HEK293 (cell line): Measurements from ENCODE around the gene SORL1-AS1.

Experiments
- CTCF ChIP-seq: fragments of 450-650 bp; formaldehyde crosslinking; IDR thresholded peaks from 2 replicates; pipeline ENCODE4 v1.5.1; 2016; ENCODE audit warnings: missing biosample characterization, missing genetic modification characterization
- ZBTB6 ChIP-seq: fragments of 450-650 bp; formaldehyde crosslinking; IDR thresholded peaks from 2 replicates; pipeline ENCODE4 v1.5.1; 2017; ENCODE audit warnings: missing biosample characterization, missing genetic modification characterization
- ZNF114 ChIP-seq: fragments of 450-650 bp; formaldehyde crosslinking; IDR thresholded peaks from 2 replicates; pipeline ENCODE4 v1.5.0; 2017; ENCODE audit warnings: missing biosample characterization, missing genetic modification characterization
- ZNF138 ChIP-seq: fragments of 450-650 bp; formaldehyde crosslinking; IDR thresholded peaks from 2 replicates; pipeline ENCODE4 v1.5.1; 2016; ENCODE audit warnings: missing biosample characterization, missing genetic modification characterization, borderline replicate concordance
- ZNF501 ChIP-seq: fragments of 450-650 bp; formaldehyde crosslinking; IDR thresholded peaks from 2 replicates; pipeline ENCODE4 v1.5.1; 2016; ENCODE audit warnings: missing biosample characterization, missing genetic modification characterization
- ZNF768 ChIP-seq: fragments of 450-650 bp; formaldehyde crosslinking; IDR thresholded peaks from 2 replicates; pipeline ENCODE4 v1.5.1; 2018; ENCODE audit warnings: missing biosample characterization, mild to moderate bottlenecking, missing genetic modification characterization

DNA sequence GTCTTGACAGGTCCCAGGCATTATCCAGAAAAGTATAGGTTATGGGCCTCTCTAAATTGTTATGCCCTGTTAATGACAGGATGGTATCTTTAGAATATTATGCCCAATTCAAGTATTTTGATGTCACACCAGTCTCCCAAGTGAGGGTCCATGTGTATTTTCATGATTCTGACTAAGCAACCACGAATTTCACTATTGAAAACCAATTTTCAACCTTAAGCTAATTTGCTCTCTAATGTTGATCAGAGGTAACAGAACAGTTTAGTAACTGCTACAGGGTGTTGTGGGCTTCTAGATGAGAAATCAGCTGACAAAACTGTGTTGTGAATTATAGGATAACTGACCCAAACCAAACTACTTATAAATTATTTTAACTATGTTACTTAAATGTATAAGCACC is 48.0 kb upstream of the SORL1-AS1 start:
- no peak for TF ChIP-seq CTCF (tag by site-specific recombination)
- TF ChIP-seq ZNF501 (tag by site-specific recombination) = no peak
- no peak for TF ChIP-seq ZNF138 (tag by site-specific recombination)
- TF ChIP-seq ZNF114 (tag by site-specific recombination) = no peak
- no peak for TF ChIP-seq ZBTB6 (tag by site-specific recombination)
- no peak for TF ChIP-seq ZNF768
